HG03439 (cell line): ENCODE measurements around the gene DBP.
"Not testable (repeated sequence)": the region's sequence is repeated elsewhere in the genome, so short reads cannot be mapped to it uniquely, and the experiment has no call there.

Experiments
- ATAC-seq: cut with Tn5 transposase; IDR thresholded peaks from one replicate; pipeline ENCODE4 v1.9.1; 2021; ENCODE audit warnings: mild to moderate bottlenecking, moderate library complexity; ENCODE audit not compliant: unreplicated experiment

DBP gene

DNA sequence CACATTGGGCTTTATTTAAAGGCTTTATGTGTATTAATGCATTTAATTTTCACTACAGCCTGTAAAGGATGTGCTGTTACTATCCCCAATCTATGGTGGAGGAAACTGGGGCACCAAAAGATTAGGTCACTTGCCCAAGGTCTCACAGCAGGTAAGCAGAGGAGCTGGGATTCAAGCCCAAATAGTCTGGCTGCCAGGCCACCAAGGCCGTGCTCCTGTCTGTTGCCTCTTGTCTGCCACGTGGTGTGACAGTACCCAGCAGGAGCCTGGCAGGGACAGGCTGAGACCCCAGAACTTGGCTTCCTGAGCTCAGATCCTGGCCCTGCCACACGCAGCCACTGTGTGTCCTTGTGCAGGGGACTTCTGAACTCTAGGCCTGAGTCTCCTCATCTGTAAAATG lies 31.2 kb upstream of the DBP start:
- ATAC-seq = no peak

DNA sequence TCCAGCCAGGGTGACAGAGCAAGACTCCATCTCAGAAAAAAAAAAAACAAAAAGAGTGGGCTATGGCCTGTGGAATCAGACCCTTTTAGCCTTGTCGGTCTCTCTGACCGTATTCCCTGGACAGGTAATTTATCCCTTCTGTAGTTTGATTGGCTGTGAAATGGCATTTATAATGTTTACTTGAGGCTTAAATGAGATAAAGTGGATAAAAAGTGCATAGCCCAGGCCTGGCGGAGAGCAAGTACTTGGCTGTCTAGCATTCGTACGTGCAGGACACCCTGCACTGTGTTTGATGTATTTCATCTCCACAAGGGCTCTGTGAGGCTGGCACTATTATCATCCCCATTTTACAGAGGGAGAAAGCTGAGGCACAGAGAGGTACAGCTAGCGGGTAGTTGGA lies 28.6 kb upstream of the DBP start:
- ATAC-seq = no peak

DNA sequence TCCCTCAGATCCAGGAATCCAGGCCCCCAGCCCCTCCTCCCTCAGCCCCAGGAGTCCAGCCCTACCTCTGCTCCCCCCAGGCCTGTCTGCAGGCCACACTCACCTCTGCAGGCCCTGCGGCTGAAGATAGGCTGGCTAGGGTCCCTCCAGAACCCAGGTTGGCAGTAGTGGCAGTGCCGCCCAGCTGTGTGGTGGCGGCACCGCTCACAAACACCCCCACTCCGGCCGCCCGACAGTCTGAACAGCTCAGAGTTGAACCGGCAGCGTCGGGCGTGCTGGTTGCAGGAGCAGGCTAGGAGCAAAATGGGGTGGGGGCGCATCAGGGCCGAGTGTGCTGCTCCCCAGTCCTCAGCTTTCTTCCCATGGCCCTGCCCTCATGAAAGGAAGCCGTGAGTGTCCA lies 27.3 kb upstream of the DBP start:
- no peak for ATAC-seq

DNA sequence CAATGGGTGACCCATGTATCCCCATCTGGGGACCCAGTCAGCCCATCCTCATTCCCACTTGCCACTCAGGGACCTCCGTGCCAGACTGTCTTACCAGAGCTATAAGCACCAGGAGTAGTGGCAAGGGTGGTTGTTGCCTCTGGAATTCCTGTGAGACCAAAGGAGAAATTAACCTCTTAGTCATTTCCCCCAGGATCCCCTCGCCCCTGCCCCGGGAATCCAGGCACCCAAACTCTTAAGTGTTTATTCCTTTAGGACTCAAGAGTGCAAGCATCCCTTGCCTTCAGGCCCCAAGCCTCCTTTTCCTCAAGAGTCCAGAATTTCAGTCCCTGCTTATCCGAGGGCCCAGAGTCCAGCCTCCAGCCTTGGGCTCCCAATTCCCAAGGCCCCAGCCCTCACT lies 26.5 kb upstream of the DBP start:
- no peak for ATAC-seq

DNA sequence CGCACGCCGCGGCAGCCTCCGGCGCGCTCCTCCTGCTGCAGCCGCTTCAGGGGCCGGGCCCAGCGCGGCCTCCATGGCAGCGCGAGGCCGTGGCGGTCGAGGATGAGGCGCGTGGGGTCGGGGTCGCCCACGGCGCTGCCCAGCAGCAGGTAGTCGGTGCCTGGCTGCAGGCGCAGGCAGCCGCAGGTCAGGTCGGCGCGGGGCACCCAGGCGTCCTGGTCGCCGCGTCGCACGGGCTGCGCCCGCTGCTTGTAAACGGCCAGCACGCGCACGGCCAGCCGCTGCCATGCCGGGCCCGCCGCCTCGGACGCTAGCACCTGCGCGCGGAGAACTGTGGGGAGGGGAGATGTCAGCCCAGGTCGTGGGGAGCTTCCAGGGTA lies 24.5 kb upstream of the DBP start:
- no peak for ATAC-seq

DNA sequence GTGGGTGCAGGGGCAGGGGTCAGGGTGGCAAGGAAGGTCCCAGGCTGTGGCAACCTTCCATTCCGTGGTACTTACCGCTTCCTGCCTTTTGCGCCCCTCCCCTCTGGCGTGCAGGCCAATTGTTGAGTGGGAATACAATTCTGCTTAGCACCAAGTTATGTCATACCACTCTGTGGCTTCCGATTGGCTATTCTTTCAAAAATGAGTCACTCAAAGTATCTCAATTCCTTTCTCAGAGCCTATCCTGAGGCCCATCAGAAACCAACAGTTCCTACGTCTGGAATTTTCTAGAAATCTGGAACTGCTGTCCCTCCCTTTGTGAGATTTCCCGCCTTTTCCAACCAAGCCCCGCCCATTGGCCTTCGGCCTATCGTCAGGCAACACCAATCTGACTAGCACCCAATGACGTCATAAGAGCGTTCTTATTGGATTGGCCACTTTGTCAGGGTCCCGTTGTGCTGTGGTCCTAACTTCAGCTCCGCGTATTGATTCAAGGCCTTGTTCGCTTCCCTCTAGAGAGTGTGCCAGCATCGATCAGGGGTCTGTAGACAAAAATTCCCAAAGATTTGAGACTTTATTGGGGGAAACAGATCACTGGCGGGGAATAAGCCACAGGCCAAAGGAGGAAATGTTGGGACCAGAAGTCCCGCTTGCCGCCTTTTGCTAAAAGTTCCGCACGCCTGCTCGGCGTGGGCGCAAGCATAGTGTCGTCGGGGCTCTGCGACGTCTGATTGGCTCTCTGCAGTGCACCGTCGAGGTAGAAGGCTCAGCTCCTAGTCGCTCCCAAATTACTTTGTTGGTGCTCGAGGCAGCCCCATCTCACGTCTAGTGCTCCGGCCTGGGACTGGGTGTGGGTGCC lies 23.9 kb upstream of the DBP start:
- ATAC-seq = peak; percentile 82

DNA sequence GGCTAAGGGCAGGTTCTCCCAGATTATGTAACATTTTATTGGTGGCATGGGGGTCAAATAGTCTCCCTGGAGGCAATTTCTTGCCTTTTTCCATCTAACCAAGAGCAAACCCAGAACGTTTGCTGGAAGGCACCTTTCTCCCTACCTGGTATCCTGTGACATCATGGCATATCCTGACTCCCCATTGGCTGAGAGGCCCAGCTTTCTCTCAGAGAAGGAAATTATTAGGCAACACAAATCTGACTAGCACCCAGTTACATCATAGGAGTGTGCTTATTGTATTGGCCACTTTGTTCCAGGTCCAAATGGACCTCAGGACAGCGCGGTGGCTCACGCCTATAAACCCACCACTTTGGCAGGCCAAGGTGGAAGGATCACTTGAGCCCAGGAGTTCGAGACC lies 22.6 kb upstream of the DBP start:
- no peak for ATAC-seq

DNA sequence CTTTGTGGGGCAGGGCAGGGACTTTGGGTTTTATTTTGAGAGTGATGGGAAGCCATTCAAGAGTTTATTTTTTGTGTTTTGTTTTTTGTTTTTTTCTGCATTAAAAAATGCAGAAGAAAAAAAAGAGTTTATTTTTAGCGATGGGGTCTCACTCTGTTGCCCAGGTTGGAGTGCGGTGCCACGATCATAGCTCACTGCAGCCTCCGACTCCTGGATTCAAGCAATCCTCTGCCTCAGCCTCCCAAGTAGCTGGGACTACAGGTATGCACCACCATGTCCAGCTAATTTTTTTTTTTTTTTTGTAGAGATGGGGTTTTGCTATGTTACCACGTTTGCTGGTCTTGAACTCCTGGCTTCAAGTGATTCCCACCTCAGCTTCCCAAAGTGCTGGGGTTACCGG lies 21.3 kb upstream of the DBP start:
- ATAC-seq = no peak

DNA sequence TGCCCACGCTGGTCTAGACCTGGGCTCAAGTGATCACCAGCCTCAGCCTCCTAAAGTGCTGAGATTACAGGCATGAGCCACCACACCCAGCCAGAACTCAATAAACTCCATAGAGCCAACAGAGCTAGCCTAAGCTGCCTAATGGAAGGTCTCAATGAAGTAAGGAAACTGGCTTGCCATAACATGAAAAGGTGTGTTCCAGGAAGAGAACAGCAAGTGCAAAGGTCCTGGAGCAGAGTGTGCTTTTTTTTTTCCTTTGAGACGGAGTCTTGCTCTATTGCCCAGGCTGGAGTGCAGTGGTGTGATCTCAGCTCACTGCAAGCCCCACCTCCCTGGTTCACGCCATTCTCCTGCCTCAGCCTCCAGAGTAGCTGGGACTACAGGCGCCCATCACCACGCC lies 20.6 kb upstream of the DBP start:
- not testable (repeated sequence) for ATAC-seq

DNA sequence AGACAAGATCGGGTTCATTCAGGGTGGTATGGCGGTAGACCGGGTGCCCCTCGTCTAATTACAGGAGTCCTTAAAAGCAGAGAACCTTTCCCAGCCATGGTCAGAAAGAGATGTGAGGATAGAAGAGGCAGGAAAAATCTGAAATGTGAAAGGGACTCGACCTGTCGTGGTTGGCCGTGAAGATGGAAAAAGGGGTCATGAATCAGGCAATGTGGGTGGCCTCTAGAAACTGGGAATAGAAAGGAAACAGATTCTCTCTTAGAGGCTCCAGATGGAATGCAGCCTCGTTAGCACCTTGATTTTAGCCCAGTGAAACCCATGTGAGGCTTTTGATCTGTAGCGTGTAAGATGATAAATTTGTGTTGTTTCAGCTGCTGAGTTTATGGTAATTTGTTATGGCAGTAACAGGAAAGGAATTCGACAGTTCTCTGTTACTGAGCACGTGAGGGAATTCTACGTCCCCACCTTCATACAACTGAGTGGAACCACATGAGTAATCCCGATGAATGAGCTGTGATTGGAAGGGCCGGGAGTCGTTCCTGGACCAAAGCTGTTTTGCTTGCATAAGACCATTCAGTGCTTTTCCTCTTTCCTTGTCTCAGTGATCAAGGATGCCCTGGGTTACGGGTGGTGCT lies 19.8 kb upstream of the DBP start:
- no peak for ATAC-seq

DNA sequence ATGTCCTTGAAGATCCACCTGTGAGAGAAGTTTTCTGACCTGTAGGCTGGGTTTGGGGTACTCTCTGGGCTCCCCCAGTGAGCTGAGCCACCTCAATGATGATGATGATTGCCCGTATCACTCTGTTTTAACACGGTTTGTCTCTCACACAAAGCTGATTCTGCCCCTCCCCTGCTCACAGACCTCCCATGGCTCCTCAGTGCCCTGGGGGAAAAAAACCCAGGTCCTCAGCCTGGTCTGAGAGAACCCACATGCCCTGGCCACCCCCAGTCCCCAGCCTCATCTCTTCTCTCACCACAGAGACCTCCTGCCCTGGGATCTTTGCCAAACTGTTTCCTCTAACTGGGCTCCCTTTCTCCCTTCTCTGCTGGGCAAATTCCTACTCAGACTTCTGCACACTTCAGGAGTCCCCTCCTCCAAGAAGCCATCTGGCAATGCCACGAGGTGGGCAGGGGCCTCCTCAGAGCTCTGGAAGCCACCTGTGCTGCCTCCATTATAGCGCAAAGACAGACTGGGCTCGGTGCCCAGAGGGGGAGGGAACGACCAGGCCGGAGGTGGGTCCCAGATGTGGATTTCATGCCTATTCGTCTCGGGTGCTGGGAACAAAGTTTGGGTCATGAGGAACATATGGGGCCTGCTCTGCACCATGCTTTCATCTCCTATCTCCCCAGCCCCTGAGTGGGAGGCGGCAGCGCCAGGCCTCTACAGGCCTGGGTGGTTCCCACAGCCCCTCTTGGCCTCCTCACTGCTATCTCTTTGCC lies 17.3 kb upstream of the DBP start:
- ATAC-seq = no peak

DNA sequence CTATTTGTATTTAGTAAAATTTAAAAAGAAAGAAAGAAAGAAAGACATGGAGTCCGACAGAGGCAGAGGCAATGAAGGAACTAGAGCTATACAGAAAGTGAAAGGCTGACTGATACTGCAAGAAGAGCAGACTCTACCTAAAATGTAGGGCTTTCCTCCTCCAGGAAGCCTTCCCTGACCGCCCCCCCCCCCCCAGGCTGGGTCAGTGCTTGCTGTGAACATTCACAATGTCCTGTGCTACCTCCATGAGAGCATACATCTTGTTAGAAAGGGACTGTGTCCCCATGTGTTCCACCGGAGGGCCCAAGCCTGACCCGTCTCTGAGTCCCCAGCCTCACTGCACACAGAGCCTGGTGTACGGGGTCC lies 14.5 kb upstream of the DBP start:
- ATAC-seq = no peak

DNA sequence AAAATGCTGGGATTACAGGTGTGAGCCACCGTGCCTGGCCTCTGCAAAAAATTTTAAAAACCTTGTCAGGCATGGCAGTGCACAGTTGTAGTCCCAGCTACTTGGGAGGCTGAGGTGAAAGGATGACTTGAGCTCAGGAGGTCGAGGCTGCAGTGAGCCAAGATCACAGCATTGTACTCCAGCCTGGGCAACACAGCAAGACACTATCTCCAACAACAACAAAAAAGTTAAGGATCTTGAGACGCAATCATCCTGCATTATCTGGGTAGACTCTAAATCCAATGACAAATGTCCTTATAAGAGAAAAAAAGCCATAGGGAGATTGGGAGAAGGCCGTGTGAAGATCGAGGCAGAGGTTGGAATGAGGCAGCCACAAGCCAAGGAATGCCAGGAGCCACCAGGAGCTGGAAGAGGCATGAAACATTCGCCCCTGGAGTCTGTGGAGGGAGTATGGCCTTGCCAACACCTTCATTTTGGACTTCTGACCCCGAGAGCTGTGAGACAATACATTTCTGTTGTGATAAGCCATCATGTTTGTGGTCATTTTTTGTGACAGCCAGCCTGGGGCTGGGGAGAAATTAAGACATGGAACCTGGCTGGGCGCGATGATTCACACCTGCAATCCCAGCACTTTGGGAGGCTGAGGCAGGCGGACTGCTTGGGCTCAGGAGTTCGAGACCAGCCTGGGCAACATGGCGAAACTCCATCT lies 13.9 kb upstream of the DBP start:
- ATAC-seq = no peak

DNA sequence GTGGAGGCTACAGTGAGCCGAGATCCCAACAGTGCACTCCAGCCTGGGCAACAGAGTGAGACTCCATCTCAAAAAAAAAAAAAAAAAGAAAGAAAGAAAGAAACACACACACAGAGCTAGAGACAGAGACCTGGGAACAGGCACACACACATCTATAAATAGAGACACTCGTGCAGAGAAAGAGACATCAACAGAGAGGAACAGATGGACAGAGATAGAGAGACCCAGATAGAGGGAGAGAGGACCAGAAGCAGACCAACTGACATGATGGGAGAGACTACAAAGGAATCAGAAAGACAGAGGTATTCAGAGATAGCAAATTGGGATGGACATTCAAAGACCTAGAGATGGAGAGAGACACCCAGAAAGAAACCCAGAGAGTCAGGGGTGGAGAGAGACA lies 11.0 kb upstream of the DBP start:
- no peak for ATAC-seq

DNA sequence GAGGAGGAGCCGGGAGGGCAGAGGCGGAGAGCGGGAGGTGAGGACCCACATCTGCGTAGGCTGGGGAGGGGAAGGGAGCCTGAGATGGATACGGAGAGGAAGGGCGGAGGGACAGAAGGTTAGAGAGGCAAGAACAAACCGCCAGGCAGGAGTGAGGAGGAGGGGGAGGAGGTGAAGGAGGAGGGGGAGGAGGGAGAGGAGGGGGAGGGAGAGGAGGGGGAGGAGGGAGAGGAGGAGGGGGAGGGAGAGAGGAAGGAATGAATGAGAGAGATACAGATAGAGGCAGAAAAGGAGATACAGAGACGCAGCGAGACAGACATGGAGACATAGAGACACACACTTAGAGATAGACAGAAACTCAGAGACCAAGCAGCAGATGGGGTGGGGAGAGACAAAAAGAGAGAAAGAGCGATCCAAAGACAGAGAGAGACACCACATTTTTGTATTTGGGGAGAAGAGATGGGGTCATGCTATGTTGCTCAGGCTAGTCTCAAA lies 9.6 kb upstream of the DBP start:
- no peak for ATAC-seq

DNA sequence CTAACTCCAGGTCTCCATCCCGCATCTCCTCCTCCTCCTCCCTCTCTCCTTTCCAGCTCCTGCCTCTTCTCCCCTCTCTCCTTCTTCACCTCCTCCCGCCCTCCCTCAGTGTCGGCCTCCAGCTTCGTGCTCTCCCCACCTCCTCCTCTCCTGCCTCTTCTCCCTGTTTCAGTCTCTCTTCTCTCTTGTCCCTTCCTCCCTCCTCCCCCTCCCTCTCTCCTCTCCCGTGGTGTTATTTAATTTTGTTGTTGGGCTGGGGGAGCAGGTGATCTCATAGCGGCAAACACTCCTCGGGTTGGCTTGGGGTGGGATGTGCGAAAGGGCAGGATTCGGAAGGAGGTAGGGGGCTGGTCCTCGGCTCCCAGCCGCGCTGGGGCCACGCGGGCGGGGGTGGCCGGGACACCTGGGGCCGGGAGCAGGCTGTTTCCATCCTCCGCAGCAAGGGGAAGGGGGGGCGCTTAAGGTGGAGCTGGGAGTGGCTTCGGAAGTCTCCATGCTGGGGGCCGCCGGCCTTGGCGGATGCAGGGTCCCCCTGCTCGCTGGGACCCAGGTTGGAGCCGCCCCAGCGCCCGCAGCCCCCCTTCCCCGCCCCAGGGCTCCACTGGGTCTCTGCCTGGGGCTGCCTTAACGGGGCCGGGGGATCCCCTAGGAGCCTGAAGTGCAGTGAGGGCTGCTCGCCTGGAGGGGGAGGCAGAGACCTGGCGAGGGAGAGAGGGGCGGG lies 9.0 kb upstream of the DBP start, which contains the start of gene CA11:
TSS of gene CA11 (minus strand) at position 187 of the 721 bp plus-strand sequence. CDS start 555 bp downstream, outside the sequence.
- peak; percentile 63 for ATAC-seq

DNA sequence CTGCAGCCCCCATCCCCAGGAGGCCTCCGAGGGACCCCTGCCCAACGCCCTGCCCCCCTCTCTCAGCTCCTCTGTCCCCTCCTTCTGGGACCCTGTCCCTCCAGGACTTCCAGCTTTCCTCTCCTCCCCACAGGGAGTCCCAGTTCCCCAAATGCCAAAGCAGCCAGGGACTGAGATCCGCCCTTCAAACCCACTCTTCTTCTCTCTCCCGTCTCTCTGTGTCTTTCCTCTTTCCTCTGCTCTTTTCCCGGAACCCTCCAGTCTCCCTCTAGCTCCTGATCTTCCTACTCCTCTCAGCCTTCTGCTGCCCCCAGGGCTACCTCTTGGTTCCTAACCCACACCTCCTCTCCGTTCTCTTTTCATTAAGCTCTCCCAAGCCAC lies 8.4 kb upstream of the DBP start:
- ATAC-seq = no peak

DNA sequence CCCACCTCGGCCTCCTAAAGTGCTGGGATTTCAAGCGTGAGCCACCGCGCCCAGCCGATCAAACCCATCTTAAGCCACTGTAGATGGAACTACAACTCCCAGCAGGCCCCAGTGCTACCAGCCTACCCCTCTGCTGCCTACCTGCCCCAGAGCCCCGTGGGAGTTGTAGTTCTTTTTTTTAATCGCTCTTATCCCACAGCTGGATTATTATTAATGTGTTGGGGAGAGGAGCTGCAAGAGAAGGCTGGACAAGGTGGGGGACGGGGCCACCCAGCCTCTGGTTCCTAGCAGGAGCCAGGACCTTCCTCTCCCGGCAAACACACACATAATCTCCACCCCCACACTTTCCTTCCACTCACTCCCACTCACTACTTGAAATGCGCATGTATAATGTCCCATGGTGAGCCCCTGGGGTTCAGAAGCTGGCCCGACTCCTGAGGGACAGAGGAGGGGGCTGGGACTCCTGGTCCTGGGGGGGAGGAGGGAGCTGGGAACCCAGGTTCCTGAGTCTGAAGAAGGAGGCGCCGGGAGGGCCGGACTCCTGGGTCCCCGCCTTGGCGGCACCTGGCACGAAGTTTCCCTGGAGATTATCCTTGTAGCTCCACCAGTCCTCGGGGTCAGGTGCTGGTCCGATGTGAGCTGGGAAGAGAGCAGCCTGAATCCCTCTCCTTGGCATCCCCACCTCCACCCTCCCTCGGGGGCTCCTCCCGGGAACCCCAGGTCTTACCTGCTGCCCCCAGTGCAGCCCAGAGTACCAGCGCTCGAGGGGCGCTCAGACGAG lies 7.8 kb upstream of the DBP start:
- no peak for ATAC-seq

DNA sequence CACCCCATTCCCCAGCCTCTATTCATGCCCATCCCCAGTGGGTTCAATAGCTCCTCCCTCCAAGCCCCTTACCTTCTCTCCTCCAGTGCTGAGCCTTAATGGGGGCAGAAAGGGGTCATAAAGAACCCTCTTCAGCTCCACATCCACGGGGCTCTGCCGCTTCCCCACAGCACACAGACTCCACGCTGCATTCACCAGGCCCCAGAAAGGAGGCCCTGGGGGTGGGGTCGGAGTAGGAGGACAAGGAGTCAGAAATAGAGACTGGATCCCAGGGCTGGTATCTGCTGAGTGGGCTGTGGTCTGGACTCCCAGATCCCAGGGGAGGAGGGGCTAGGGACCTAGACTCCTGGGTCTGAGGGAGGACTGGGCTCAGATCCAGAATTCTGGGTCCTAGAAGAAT lies 7.2 kb upstream of the DBP start:
- ATAC-seq = no peak

DNA sequence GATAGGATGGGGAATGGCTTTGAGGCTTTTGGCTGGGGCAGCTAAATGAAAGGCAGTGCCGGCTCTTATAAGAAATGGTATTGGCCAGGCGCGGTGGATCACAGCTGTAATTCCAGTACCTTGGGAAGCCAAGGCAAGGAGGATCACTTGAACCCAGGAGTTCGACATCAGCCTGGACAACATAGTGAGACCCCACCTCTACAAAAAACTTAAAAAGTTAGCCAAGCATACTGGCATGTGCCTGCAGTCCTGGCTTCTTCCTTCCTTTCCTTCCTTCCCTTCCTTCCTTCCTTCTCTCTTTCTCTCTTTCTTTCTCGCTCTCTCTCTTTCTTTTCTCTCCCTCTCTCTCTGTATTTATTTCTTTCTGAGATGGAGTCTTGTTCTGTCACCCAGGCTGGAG lies 5.7 kb upstream of the DBP start:
- no peak for ATAC-seq
